HG03378 (cell line): ENCODE results near the gene EIF3I.

Source experiments
- ATAC-seq: cut with Tn5 transposase; IDR thresholded peaks from one replicate; pipeline ENCODE4 v1.9.1; 2021; ENCODE audit warnings: mild to moderate bottlenecking, moderate library complexity; ENCODE audit not compliant: unreplicated experiment

Gene EIF3I

GRCh38 chr1:32221980-32222755 lies at the start of gene EIF3I, which contains the start of gene TMEM234:
EIF3I (plus strand) TSS chr1:32222407; CDS start chr1:32222442, 35 bp downstream.
TMEM234 (minus strand) TSS chr1:32222353; CDS start chr1:32222322, 31 bp downstream.
- ATAC-seq, result peak; percentile 80

- no peak for ATAC-seq
Observed at GRCh38 chr1:32172621-32173245, 49.5 kb upstream of the EIF3I start.

GRCh38 chr1:32178380-32179192 lies 43.6 kb upstream of the EIF3I start:
- no peak for ATAC-seq

- ATAC-seq, result no peak
Observed at GRCh38 chr1:32179193-32179442, 43.1 kb upstream of the EIF3I start.

- ATAC-seq, result peak; percentile 63
Observed at GRCh38 chr1:32179443-32180185, 42.6 kb upstream of the EIF3I start, which contains the start of gene TXLNA. TXLNA (plus strand) TSS chr1:32179675; CDS start chr1:32180346, 671 bp downstream.

GRCh38 chr1:32180186-32181060 lies 41.8 kb upstream of the EIF3I start:
- peak; percentile 11 for ATAC-seq

- ATAC-seq, result no peak
Observed at GRCh38 chr1:32181065-32181464, 41.1 kb upstream of the EIF3I start.

GRCh38 chr1:32181563-32181962 lies 40.6 kb upstream of the EIF3I start:
- ATAC-seq, result no peak

- no peak for ATAC-seq
Observed at GRCh38 chr1:32182060-32182459, 40.1 kb upstream of the EIF3I start.

- no peak for ATAC-seq
Observed at GRCh38 chr1:32184650-32185049, 37.6 kb upstream of the EIF3I start.

- no peak for ATAC-seq
Observed at GRCh38 chr1:32186077-32186476, 36.1 kb upstream of the EIF3I start.

GRCh38 chr1:32186491-32186890 lies 35.7 kb upstream of the EIF3I start:
- ATAC-seq, result no peak

GRCh38 chr1:32187850-32188249 lies 34.4 kb upstream of the EIF3I start:
- ATAC-seq, result no peak

- no peak for ATAC-seq
Observed at GRCh38 chr1:32192220-32192948, 29.8 kb upstream of the EIF3I start.

GRCh38 chr1:32194984-32195383 lies 27.2 kb upstream of the EIF3I start:
- no peak for ATAC-seq

- no peak for ATAC-seq
Observed at GRCh38 chr1:32195531-32195930, 26.7 kb upstream of the EIF3I start.

- no peak for ATAC-seq
Observed at GRCh38 chr1:32195972-32196823, 26.0 kb upstream of the EIF3I start.

GRCh38 chr1:32197074-32197473 lies 25.1 kb upstream of the EIF3I start:
- ATAC-seq, result no peak
